AG04449 (cell line): ENCODE measurements around the gene ASXL3.

Experiments used
- CTCF ChIA-PET: fragments of 350-600 bp; formaldehyde crosslinking; extraction: SDS; loops from one replicate; lab custom pipeline; 2021; ENCODE audit warnings: antibody characterized with exemption; lab: Yijun Ruan, JAX
- POLR2A ChIA-PET: fragments of 400-600, 350-600 bp; formaldehyde crosslinking; extraction: SDS; loops from one replicate; lab custom pipeline; 2020; ENCODE audit warnings: antibody characterized with exemption, inconsistent platforms; lab: Yijun Ruan, JAX
- DNase-seq: peaks from one replicate; pipeline ENCODE4 v3.0.0-alpha.2; 2010; ENCODE audit warnings: low read depth, low spot score
- H3K4me3 ChIP-seq: 2 replicates; pipeline ENCODE4 v1.5.1; 2011; ENCODE audit warnings: low read depth, mild to moderate bottlenecking, control low read depth, low read length
- CTCF ChIP-seq: IDR thresholded peaks from one replicate; pipeline ENCODE4 v1.5.1; 2011; ENCODE audit warnings: mild to moderate bottlenecking, moderate library complexity, low read length, control low read depth, inconsistent platforms; ENCODE audit not compliant: insufficient read depth; ENCODE audit errors: missing control alignments

The ASXL3 gene

DNA sequence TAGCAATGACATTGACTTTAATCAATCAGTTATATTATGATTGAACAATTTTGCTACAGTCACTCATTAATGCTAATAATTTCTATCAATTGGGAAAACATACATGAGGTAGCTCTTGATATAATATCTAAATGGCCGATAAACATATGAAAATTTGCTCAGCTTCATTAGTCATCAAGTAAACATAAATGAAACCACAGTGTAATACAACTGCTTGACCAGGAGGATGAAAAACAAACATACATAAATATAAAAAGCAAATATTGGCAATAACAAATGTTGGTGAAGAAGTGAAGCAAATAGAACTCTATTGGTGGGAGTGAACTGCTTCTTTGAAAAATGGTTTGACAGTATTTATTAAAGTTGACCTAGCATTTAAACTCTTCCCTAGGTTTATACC is 130.9 kb downstream of the ASXL3 start:
- no peak overlapping the region for H3K4me3 ChIP-seq
- POLR2A ChIA-PET = no interaction called here
- no peak for DNase-seq
- TF ChIP-seq CTCF = no peak
- CTCF ChIA-PET = no interaction called here

GRCh38 chr18:33710269-33710668 is 132.2 kb downstream of the ASXL3 start:
- H3K4me3 ChIP-seq = no peak overlapping the region
- ChIA-PET POLR2A (no interaction called here), CTCF (no interaction called here)
- no peak for DNase-seq
- no peak for TF ChIP-seq CTCF

DNA sequence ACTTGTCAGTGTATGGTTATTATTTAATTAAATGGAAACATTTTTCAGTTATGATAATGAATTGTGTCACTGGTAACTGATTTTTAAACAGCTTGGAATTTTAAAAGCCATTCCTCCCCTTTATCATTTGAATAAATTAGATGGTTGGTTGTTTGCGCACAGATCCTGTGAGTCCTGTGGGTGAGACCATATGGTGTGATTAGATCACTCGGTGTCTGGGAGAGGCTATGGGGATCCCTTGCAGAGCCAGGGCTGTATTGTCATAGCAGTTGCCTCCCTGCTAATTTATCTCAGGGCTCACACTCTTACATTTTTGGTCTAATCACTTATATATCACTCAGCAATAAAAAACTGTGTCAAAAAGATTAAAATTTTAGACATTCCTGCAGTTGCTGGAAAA is 133.5 kb downstream of the ASXL3 start:
- no peak for DNase-seq
- ChIA-PET POLR2A (no interaction called here), CTCF (no interaction called here)
- TF ChIP-seq CTCF = no peak
- H3K4me3 ChIP-seq = no peak overlapping the region

DNA sequence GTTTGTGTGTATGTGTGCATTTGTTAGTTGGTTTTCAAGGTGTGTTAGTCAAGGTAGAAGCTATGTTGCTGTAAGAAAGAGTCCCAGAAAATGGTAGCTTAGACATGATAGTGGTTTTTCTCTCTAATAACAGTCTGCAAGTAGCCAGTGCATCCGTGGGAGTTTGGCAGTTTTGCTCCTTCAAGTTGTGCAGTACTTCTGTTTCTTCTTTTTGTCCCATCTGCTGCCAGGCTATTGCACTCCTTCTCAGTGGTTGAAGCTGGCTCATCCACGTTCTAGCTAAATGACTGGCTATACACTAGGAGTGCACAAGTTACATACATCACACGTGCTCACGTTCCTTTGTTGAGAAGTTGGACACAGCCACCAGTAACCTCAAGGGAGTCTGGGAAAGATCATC is 134.7 kb downstream of the ASXL3 start:
- ChIA-PET CTCF (no interaction called here), POLR2A (no interaction called here)
- no peak for DNase-seq
- TF ChIP-seq CTCF = no peak
- H3K4me3 ChIP-seq = no peak overlapping the region

DNA sequence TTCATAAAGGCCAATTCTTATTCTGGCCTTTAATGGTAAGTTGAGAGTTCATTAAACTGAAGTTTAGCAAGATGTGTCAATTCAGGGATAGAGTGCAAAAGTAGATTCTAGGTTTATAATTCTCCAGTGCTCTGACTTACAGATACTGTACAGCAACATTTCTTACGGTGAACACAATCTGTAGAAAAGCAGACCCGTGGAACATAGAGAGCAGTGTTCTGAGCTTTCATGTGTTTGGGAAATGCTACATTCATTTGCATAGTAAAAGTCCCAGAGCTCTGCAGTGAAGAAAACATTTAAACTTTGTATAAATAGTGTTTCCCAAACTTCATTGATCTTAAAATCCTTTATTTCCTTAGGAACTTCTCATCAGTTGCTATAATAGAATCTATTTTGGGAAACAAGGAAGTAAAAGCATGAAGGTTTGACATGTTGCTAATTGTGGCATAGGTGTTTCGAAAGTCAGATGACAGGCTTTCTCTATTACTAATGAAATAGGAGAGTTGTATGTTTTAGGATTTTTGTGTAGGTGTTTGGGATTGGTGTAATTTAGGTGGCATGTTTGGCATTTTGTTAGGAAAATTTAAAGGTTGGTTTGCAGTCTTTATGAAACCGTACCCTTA is 138.2 kb downstream of the ASXL3 start:
- CTCF ChIA-PET = no interaction called here
- TF ChIP-seq CTCF = no peak
- DNase-seq = no peak
- H3K4me3 ChIP-seq = no peak overlapping the region
- POLR2A ChIA-PET = no interaction called here

DNA sequence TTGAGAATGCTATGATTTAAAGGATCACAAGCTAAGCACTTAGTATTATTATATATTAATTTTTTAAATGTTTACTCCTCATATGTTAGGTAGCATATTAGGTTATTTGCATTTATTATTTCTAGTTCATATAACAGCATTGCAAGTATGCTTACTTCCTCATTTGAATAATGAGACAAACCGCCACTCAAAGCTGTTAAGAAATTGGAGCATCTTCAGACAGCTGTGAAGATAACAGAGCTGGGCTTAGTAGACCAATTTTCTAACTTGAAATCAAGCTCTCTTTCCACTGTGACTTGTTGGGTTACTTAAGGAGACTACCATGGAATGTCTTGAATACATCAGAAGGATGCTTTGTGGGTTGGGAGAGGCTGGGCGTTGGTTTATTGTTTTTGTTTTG is 139.3 kb downstream of the ASXL3 start:
- H3K4me3 ChIP-seq = no peak overlapping the region
- ChIA-PET CTCF (no interaction called here), POLR2A (no interaction called here)
- no peak for TF ChIP-seq CTCF
- DNase-seq = no peak
